NCI-H146 treated with DMSO at 0.1 percent for 48 hours (cell line): ENCODE results near the gene CNTNAP5.
"Not testable (repeated sequence)": the region's sequence is repeated elsewhere in the genome, so short reads cannot be mapped to it uniquely, and the experiment has no call there.

Source experiments
- DNase-seq: peaks from one replicate; lab custom pipeline; 2025; ENCODE audit not compliant: unreplicated experiment; lab: John Stamatoyannopoulos, UW

Gene CNTNAP5

DNA sequence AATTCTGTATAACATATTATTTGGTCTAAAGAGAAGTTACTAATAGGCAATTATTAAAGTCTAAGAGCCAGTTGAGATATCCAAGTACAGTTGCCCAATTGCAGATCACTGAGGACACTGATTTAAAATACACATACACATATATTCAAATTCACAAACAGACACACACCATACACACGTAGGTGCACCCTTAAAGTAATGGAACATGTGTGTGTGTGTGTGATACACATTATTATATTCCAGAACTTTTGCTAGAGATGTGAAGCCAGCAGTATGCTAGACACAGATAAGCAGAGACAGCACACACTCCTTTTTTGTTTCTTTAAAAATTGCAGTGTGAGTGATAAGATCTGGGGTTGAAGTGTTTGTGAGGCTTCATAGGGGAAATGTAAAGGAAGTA, 292.5 kb downstream of the CNTNAP5 start:
- DNase-seq, result no peak

DNA sequence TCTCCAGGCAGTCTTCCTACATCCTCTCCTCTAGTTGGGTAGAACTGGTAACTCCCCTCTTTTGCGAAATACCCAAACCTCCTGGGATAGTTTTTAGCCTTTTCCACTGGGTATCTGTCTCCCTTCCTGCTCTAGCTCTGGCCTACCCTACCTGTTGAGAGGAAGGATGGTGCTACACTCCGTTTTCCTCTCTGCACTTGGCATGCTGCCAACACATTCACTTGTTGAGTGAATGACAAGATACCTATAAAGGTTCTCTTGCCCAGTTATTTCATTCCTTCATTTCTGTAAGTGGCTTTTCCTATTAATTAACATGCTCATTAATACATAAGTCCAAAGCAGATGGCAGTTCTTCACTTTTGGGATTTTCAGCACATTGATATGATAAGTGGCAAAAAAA, 293.8 kb downstream of the CNTNAP5 start:
- no peak for DNase-seq

- no peak for DNase-seq
Observed at GRCh38 chr2:124319577-124319976, 294.5 kb downstream of the CNTNAP5 start.

DNA sequence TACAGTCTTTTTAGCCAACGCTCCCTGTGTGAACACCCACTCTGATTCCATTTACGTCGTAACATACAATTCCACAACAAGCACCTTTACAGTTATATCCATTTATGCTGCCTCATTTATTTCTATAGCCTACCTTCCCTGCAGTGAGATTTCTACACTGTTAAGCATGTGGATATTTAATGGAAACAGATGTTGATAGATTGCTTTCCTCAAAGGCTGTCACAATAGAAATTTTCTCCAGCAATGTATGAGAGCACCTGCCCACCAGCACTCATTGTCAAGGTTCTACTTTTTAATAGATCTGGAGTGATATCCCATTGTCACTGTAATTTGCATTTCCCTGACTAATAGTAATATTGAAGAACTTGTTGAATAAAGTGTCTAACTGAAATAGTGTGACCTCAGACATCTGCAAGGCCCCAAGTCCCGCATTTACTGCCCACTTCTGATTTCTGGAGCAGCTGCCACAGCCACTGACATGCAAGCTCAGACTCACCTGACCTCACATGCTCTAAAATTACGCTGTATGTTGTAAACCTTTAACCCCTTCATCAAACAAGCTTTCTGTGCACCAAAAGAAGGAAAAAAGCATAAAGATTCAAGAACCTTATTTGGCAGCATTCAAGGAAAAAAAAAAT, 295.1 kb downstream of the CNTNAP5 start:
- no peak for DNase-seq

DNA sequence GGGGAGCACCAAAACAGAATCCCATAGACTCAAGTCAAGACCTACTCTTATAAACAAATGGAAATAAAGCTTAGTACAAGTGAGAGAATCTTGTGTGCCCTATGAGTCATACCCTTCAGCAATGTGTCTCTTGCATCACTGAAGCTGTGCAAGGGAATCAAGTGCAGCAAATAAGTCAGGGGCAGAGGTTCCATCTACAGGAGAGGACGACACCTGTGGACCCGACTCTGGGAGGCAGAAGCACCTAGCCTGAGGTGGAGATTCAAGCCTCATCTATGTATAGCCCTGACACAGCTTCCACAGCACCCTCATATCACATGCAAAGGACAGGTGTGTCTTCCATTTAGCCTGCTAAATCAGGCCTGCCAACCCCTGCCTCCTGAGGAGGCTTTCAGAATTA, 298.2 kb downstream of the CNTNAP5 start:
- DNase-seq, result no peak

DNA sequence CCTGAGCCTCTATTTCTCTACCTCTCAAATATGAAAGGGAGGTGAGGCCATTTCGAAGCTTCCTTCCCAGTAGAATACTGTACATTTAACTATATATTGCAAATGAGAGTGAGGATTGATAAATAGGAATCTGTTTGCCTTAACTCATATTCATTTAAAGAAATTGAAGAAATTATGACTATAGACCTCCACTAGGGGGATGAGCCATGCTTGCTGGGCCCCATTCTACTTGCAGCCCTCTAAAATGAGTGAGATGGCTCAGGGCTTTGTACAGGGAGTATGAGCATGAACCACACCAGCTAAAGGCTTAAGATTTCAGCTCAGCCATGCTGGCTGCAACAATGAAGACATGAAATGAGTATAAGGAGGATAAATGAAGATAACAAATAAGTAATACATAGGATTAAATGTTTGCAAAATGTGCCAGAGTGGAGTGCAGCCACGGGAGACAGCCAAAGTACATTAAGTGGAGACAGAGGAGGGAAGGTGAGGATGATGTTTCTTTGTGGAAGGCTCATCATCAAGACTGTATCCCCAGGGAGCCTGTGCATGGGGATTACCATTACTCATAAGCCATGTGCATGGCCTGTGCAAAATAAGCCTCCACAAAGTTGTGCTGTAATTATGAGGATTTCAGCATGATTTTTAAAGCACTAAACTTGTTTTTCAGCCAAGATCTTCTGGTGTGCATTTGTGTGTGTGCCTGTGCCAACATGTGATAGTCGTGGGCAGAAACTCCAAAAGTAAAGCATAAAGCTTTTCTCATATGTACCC, 300.8 kb downstream of the CNTNAP5 start:
- DNase-seq, result no peak

DNA sequence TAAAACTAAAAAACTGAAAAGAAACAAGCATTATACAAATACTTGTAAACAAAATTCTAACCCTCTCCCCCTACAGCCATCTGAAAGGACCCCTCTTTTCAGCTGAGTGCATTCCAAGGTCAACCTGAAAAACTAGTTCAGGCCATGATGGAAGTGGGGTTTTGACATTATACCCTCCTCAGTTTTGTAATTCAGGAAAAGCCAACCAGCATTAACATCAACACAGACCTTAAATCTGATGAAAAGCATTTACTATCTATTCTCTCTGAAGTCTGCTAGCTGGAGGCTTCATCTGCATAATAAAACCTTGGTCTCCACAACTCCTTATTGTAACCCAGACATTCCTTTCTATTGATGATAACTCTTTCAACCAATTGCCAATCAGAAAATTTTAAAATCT, 302.2 kb downstream of the CNTNAP5 start:
- DNase-seq, result no peak

- no peak for DNase-seq
Observed at GRCh38 chr2:124328397-124328796, 303.3 kb downstream of the CNTNAP5 start.

- DNase-seq, result peak; percentile 27
Observed at GRCh38 chr2:124333784-124334183, 308.7 kb downstream of the CNTNAP5 start.

GRCh38 chr2:124335058-124335457, 310.0 kb downstream of the CNTNAP5 start:
- no peak for DNase-seq

- no peak for DNase-seq
Observed at GRCh38 chr2:124339709-124340108, 314.6 kb downstream of the CNTNAP5 start.

DNA sequence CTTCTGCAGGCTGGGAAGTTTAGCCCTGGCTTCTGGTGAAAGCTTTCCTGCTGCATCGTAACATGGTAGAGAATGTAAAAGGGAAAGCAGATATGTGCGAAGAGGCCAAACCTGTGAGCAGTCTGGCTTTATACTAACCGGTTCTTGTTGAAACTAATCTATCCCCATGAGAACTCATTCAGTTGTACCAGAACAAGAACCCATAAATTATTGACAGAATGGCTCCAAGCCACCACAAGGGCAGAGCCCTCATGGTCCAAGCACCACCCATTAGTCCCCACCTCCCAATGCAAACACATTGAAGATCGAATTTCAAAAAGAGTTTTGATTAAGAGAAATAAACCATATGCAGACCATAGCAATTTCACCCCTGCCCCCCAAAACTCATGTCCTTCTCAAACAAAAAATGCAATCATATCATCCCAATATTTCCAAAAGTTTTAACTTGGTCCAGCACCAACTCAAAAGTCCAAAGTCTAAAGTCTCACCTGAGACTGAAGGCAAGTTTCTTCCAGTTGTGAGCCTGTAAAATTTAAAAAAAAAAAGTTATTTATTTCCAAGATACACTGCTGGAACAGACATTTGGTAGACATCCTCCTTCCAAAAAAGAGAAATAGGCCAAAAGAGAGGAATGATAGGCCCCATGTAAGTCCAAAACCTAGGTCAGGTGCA, 318.9 kb downstream of the CNTNAP5 start:
- no peak for DNase-seq

DNA sequence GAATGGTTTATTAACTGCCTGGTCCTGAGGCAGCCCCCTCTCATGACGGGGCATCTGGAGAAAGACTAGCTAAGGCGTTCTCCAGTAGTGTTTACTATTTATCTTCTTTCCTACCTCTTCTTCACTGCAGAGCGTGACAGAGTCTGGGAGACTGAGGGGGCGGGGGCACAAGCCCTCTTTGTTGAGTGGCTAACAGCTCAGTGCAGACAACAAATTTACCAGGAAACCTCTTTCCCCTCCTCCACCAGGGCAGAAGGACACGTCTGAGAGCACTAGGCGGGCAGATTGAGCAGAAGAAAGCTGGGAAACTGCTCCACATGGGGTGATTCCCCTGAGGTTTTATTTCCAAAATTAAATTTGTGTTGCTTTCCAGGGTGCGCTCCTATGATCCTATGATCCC, 322.1 kb downstream of the CNTNAP5 start:
- no peak for DNase-seq

DNA sequence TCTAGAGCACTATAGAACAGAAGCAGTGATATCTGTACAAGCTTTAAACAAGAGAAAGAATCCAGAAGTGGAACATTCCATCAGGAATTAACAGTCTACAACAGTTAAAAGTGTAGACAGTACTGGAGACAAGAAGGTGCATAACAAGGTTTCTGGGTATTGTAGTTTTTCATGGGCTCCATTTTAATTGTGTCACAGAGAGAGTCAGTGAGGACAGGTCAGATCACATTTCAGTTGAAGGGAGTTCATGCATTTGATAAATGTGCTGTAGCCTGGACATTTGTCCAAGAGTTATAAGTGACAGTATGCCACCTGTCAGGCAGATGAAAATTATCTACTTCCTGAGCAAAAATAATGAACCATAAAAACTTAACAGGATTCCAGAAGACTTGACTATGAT, 328.6 kb downstream of the CNTNAP5 start:
- peak; percentile 23 for DNase-seq

GRCh38 chr2:124354466-124354865, 329.4 kb downstream of the CNTNAP5 start:
- no peak for DNase-seq

DNA sequence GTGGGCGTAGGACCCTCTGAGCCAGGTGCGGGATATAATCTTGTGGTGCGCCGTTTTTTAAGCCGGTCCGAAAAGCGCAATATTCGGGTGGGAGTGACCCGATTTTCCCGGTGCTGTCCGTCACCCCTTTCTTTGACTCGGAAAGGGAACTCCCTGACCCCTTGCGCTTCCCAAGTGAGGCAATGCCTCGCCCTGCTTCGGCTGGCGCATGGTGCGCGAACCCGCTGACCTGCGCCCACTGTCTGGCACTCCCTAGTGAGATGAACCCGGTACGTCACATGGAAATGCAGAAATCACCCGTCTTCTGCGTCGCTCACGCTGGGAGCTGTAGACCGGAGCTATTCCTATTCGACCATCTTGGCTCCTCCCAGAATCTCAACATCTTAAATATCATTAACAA, 336.9 kb downstream of the CNTNAP5 start:
- not testable (repeated sequence) for DNase-seq

DNA sequence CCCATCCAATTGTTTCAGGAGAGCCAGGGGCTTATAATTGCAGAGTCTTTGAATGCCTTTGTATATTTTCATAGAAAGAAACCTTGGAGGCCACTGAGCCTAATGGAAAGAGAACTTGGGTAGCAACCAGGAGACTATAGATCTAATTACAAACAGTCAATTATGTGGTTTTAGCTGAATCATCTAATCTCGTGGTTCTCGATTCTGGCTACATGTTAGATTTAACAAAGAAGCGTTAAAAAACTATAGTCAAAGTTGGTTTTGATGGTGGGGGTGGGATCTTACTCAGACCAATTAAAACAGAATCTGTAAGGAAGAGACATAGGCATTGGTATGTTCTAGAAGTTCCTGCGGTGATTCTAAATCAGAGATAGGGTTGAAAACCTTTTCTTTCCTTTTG, 344.1 kb downstream of the CNTNAP5 start:
- DNase-seq, result no peak

DNA sequence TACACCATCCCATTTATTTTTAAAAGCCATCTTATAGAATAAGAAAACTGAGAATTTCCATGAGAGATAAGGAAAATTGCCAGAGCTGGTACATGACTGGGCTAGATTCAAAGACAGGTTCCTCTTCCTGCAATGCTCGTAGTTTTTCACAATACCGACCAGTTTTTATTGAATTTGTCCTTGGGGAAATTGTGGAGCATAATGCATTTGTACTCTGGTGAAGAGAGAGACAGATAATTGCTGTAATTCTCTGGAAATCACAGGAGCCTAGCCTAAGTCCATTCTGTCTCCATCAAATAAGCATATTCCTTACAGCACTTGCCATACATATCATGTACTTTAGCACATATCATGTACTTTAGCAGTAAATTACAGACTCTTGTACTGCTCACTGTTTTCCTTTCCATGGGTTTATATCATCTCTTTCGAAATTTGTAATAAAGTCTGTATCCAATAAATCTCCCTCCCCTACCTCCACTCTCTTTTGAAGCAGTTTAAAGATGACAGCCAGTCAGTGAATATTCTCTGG, 355.2 kb downstream of the CNTNAP5 start:
- no peak for DNase-seq

DNA sequence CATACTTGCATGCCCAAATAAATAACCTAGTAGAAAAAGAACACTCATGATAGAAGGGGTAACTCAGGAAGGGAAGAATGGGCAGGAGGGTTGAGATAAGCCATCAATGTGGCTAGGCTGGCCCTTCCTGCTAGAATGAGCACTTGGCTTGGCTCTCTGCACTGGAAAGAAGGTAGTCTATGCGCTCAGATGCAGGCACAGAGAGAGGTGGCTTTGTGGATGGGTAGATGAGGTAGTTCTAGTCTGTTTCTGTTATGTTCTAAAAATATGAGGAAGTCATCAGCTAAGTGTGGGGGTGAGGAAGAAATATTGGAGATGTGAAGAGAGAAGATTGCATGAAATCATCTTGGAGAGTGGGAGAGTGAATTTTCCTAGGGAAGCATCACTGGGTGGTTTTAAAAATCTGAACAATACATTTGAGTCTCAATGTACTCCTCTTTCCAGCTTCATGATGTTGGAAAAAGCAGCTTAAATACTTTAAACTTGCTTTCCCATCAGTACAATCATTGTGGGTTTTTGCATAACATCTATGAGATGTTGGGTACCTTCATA, 357.1 kb downstream of the CNTNAP5 start:
- DNase-seq, result no peak

DNA sequence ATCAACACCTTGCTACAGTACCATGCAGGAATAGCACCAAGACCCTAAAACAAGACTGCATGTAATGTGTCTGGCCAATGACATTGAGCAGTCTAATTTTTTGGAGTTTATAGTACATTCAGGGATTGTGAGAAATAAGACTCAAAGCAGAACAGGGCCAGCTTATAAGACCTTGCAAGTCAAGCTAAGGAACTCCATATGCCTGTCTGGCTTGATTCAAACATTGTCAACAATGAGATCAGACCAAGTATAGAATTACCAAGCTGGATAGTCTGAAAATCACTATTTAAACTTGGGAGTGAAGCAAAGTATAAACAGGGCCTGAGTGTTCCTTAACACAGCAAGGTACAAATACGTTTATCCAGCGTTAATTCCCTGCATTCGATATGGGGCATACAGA, 370.9 kb downstream of the CNTNAP5 start:
- DNase-seq, result no peak

DNA sequence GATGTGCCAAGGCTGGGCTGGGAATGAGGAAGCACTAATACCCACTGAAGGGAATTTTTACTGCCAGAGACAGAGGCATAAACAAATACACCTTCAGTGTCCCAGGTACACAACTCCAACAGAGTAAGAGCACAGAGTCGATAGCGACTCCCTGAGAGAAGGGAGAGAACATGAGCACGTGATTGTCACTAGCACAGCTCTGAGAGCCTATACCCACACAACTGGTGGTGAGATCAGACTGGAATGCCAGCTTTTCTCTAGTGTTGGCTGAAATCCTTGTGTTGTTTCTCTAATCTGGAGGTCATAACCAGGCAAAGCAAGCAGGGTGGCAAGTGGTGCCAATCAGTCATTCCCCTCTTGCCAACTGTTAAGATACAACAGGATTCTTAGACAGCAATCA, 377.2 kb downstream of the CNTNAP5 start:
- DNase-seq, result no peak
